ENCODE measurements around the gene MED23. TPM values are rescaled to one million over a fixed set of nuclear protein-coding genes. Genes with fewer than 3 reads are reported as not detected.

The MED23 gene
- total RNA-seq, 2 experiments from 2014 or later, result 56.7 to 59.5 TPM

GRCh38 chr6:131558922-131559321 is 69.1 kb downstream of the MED23 start:
- no peak overlapping the region for H3K4me3 Mint-ChIP-seq
- Histone ChIP-seq H3K27ac (ENCODE audit: low read depth in 1 of 2, low read length in 2 of 2) (no peak overlapping the region), H3K9me3 (ENCODE audit: control insufficient read depth in 1 of 2, insufficient read depth in 1 of 2, low read length in 2 of 2) (no peaks in the 10 kb centered on the region), H3K4me1 (ENCODE audit: insufficient read depth, low read length) (no peaks in the 10 kb centered on the region), H3K27me3 (ENCODE audit: control insufficient read depth in 1 of 2, insufficient read depth in 2 of 2, low read length in 2 of 2) (no peaks in the 10 kb centered on the region), H3K4me3 (ENCODE audit: low read length) (no peak overlapping the region), H3K36me3 (ENCODE audit: insufficient read depth, low read length) (no peaks in the 10 kb centered on the region)
- TF ChIP-seq, protein P1, sequence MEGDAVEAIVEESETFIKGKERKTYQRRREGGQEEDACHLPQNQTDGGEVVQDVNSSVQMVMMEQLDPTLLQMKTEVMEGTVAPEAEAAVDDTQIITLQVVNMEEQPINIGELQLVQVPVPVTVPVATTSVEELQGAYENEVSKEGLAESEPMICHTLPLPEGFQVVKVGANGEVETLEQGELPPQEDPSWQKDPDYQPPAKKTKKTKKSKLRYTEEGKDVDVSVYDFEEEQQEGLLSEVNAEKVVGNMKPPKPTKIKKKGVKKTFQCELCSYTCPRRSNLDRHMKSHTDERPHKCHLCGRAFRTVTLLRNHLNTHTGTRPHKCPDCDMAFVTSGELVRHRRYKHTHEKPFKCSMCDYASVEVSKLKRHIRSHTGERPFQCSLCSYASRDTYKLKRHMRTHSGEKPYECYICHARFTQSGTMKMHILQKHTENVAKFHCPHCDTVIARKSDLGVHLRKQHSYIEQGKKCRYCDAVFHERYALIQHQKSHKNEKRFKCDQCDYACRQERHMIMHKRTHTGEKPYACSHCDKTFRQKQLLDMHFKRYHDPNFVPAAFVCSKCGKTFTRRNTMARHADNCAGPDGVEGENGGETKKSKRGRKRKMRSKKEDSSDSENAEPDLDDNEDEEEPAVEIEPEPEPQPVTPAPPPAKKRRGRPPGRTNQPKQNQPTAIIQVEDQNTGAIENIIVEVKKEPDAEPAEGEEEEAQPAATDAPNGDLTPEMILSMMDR (IDR thresholded peaks at IDR 0.05), result no peak
- intact Hi-C loops (cut with DNase I, micrococcal nuclease), result no loop called here
- no peak for DNase-seq
- no peak for ATAC-seq (ENCODE audit: poor library complexity)
- ChIA-PET POLR2A (no interaction called here), CTCF (no interaction called here)
- no peaks in the 10 kb centered on the region for H3K36me3 Mint-ChIP-seq (ENCODE audit: low read depth)
- no peaks in the 10 kb centered on the region for H3K4me1 Mint-ChIP-seq (ENCODE audit: low read depth)
- H3K27me3 Mint-ChIP-seq, result no peaks in the 10 kb centered on the region
- no peak overlapping the region for H3K27ac Mint-ChIP-seq
- H3K9me3 Mint-ChIP-seq, result no peaks in the 10 kb centered on the region

DNA sequence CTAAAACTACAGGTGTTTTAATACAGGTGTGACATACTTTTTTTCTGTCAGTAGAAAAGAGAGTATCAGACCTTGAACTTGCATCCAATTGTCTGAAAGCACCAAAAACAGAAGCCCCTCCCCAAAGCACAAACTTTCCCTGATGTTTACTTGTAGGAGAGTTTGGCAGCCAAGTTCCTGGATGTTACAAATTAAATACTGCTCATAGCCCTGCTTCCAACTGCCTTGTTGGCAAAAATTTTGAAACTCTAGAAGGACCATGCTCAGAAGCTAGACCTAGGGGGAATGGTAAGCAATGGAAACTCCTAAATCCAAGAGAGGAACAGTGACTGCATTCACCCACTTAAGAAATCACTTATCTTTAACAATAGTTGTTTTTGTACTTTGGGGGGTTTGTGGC is 72.0 kb downstream of the MED23 start:
- DNase-seq (no peak), ATAC-seq (ENCODE audit: poor library complexity) (no peak)
- Mint-ChIP-seq H3K36me3 (ENCODE audit: low read depth) (no peaks in the 10 kb centered on the region), H3K27me3 (no peaks in the 10 kb centered on the region), H3K27ac (no peak overlapping the region), H3K9me3 (no peaks in the 10 kb centered on the region), H3K4me1 (ENCODE audit: low read depth) (no peaks in the 10 kb centered on the region), H3K4me3 (no peak overlapping the region)
- intact Hi-C loops (cut with DNase I, micrococcal nuclease), result no loop called here
- CTCF ChIA-PET, result no interaction called here
- Histone ChIP-seq H3K36me3 (ENCODE audit: insufficient read depth, low read length) (no peaks in the 10 kb centered on the region), H3K4me3 (ENCODE audit: low read length) (no peak overlapping the region), H3K9me3 (ENCODE audit: control insufficient read depth in 1 of 2, insufficient read depth in 1 of 2, low read length in 2 of 2) (no peaks in the 10 kb centered on the region), H3K27ac (ENCODE audit: low read depth in 1 of 2, low read length in 2 of 2) (no peak overlapping the region), H3K27me3 (ENCODE audit: control insufficient read depth in 1 of 2, insufficient read depth in 2 of 2, low read length in 2 of 2) (no peaks in the 10 kb centered on the region), H3K4me1 (ENCODE audit: insufficient read depth, low read length) (no peaks in the 10 kb centered on the region)
- TF ChIP-seq, protein P1 (IDR thresholded peaks at IDR 0.05), result no peak
- POLR2A ChIA-PET, result no interaction called here

GRCh38 chr6:131552572-131552971 is 75.5 kb downstream of the MED23 start:
- no peaks in the 10 kb centered on the region for H3K27me3 ChIP-seq (ENCODE audit: control insufficient read depth in 1 of 2, insufficient read depth in 2 of 2, low read length in 2 of 2)
- ATAC-seq (ENCODE audit: poor library complexity) (no peak), DNase-seq (no peak)
- intact Hi-C loops (cut with DNase I, micrococcal nuclease), result no loop called here
- POLR2A ChIA-PET, result no interaction called here
- H3K36me3 ChIP-seq (ENCODE audit: insufficient read depth, low read length), result no peaks in the 10 kb centered on the region
- no peaks in the 10 kb centered on the region for H3K4me1 Mint-ChIP-seq (ENCODE audit: low read depth)
- H3K36me3 Mint-ChIP-seq (ENCODE audit: low read depth), result no peaks in the 10 kb centered on the region
- TF ChIP-seq, protein P1 (IDR thresholded peaks at IDR 0.05), result no peak
- CTCF ChIA-PET, result no interaction called here
- H3K9me3 Mint-ChIP-seq, result no peaks in the 10 kb centered on the region
- no peaks in the 10 kb centered on the region for H3K4me1 ChIP-seq (ENCODE audit: insufficient read depth, low read length)
- H3K27ac ChIP-seq (ENCODE audit: low read depth in 1 of 2, low read length in 2 of 2), result no peak overlapping the region
- no peak overlapping the region for H3K4me3 Mint-ChIP-seq
- H3K9me3 ChIP-seq (ENCODE audit: control insufficient read depth in 1 of 2, insufficient read depth in 1 of 2, low read length in 2 of 2), result no peaks in the 10 kb centered on the region
- H3K27me3 Mint-ChIP-seq, result no peaks in the 10 kb centered on the region
- H3K4me3 ChIP-seq (ENCODE audit: low read length), result no peak overlapping the region
- no peak overlapping the region for H3K27ac Mint-ChIP-seq
